Sigmoid colon (tissue), 4 donors: ENCODE measurements around the gene COPS7B.

Experiments used
- CTCF ChIP-seq, 4 experiments: fragments of 450-650 bp in 3 of 4; fragments of 200-600 bp in 1 of 4; IDR thresholded peaks; one replicate each; pipeline ENCODE4 v1.5.1; 2016 to 2019; ENCODE audit warnings: antibody characterized with exemption in 4 of 4, mild to moderate bottlenecking in 3 of 4, moderate library complexity in 2 of 4
- EP300 ChIP-seq, 4 donors: sonication (generic); formaldehyde crosslinking; IDR thresholded peaks; one replicate each; pipeline ENCODE4 v1.6.1; 2017; ENCODE audit warnings: antibody characterized with exemption in 4 of 4
- POLR2A ChIP-seq, 2 donors: fragments of 450-650 bp; IDR thresholded peaks; one replicate each; pipeline ENCODE4 v1.6.1; 2016; ENCODE audit warnings: antibody characterized with exemption in 2 of 2, mild to moderate bottlenecking in 2 of 2, moderate library complexity in 2 of 2
- POLR2AphosphoS5 ChIP-seq, 4 donors: sonication (generic); formaldehyde crosslinking; IDR thresholded peaks; one replicate each; pipeline ENCODE4 v1.6.1; 2017; ENCODE audit warnings: antibody characterized with exemption in 4 of 4

- no peak for TF ChIP-seq CTCF (IDR thresholded peaks at IDR 0.05)
- no peak for TF ChIP-seq POLR2A (IDR thresholded peaks at IDR 0.05)
- TF ChIP-seq EP300 (IDR thresholded peaks at IDR 0.05): no peak
- no peak for TF ChIP-seq POLR2AphosphoS5 (IDR thresholded peaks at IDR 0.05)
Measured at GRCh38 chr2:231794383-231794782, 8.1 kb downstream of the COPS7B start.
